Neutrophil (primary cell): Measurements from ENCODE around the gene CEP104.
"Not testable (repeated sequence)": the region's sequence is repeated elsewhere in the genome, so short reads cannot be mapped to it uniquely, and the experiment has no call there.

Experiments
- H3K27ac ChIP-seq: fragments of 200-600 bp; sonication (generic); 2 replicates; pipeline ENCODE4 v1.5.1; 2016; ENCODE audit warnings: mild to moderate bottlenecking, moderate library complexity
- H3K27me3 ChIP-seq: fragments of 200-600 bp; sonication (generic); 2 replicates; pipeline ENCODE4 v1.6.0; 2016; ENCODE audit warnings: mild to moderate bottlenecking
- H3K36me3 ChIP-seq: fragments of 200-600 bp; sonication (generic); 2 replicates; pipeline ENCODE4 v1.5.1; 2017
- H3K4me1 ChIP-seq, 2 experiments: fragments of 200-600 bp in 1 of 2; sonication (generic) in 1 of 2; 1 replicate in 1 of 2; 2 replicates in 1 of 2; pipeline versions ENCODE4 v1.5.1 to v1.6.1; 2013 to 2016; ENCODE audit warnings: low read depth in 1 of 2, low read length in 1 of 2, mild to moderate bottlenecking in 1 of 2, moderate library complexity in 1 of 2; ENCODE audit not compliant: control insufficient read depth in 1 of 2, insufficient read depth in 1 of 2
- H3K4me3 ChIP-seq, 2 experiments: fragments of 200-600 bp in 1 of 2; sonication (generic) in 1 of 2; 1 replicate in 1 of 2; 2 replicates in 1 of 2; pipeline ENCODE4 v1.5.1; 2013 to 2016; ENCODE audit warnings: low read depth in 1 of 2, low read length in 1 of 2, mild to moderate bottlenecking in 1 of 2, moderate library complexity in 1 of 2
- H3K9me3 ChIP-seq: fragments of 200-600 bp; sonication (generic); 2 replicates; pipeline ENCODE4 v1.5.1; 2016
- CTCF ChIP-seq: fragments of 200-600 bp; sonication (generic); IDR thresholded peaks from 2 replicates; pipeline ENCODE4 v1.5.1; 2016; ENCODE audit warnings: antibody characterized with exemption

Gene CEP104

GRCh38 chr1:3803905-3804626 lies 52.9 kb downstream of the CEP104 start:
- TF ChIP-seq CTCF = no peak
- H3K4me1 ChIP-seq = no peaks in the 10 kb centered on the region
- H3K9me3 ChIP-seq = no peaks in the 10 kb centered on the region
- H3K27me3 ChIP-seq = peaks cover 58% of the 10 kb centered on the region
- no peak overlapping the region for H3K27ac ChIP-seq
- H3K36me3 ChIP-seq = no peaks in the 10 kb centered on the region
- no peak overlapping the region for H3K4me3 ChIP-seq

- H3K4me3 ChIP-seq, H3K27ac ChIP-seq, H3K4me1 ChIP-seq, H3K36me3 ChIP-seq, H3K9me3 ChIP-seq: not testable (repeated sequence)
- peaks cover 58% of the 10 kb centered on the region for H3K27me3 ChIP-seq
These were observed 56.2 kb downstream of the CEP104 start for GRCh38 chr1:3800795-3801194.

GRCh38 chr1:3799976-3800685 lies 56.9 kb downstream of the CEP104 start:
- Histone ChIP-seq H3K9me3 (no peaks in the 10 kb centered on the region), H3K36me3 (no peaks in the 10 kb centered on the region), H3K4me3 (no peak overlapping the region), H3K27me3 (peaks cover 55% of the 10 kb centered on the region), H3K4me1 (peaks cover 13 to 16% of the 10 kb centered on the region in 2 experiments), H3K27ac (no peak overlapping the region)
- TF ChIP-seq CTCF = no peak

GRCh38 chr1:3796215-3797061 lies 60.6 kb downstream of the CEP104 start, which contains the start of gene LRRC47:
LRRC47 (minus strand) TSS chr1:3796498; CDS start chr1:3796476, 22 bp downstream.
- Histone ChIP-seq H3K36me3 (no peaks in the 10 kb centered on the region), H3K9me3 (no peaks in the 10 kb centered on the region), H3K4me3 (peak within 1 kb of the TSS; percentile 74 to 85), H3K27ac (peak within 1 kb of the TSS; percentile 71), H3K27me3 (peaks cover 20% of the 10 kb centered on the region), H3K4me1 (peaks cover 29 to 30% of the 10 kb centered on the region in 2 experiments)
- TF ChIP-seq CTCF = peak; percentile 69

GRCh38 chr1:3795453-3796214 lies 61.4 kb downstream of the CEP104 start:
- no peaks in the 10 kb centered on the region for H3K9me3 ChIP-seq
- peak overlapping the region; percentile 71 for H3K27ac ChIP-seq
- H3K4me3 ChIP-seq = peak overlapping the region; percentile 74 to 85
- TF ChIP-seq CTCF = no peak
- H3K27me3 ChIP-seq = peaks cover 12% of the 10 kb centered on the region
- H3K36me3 ChIP-seq = peaks cover 5% of the 10 kb centered on the region
- peaks cover 29 to 30% of the 10 kb centered on the region in 2 experiments for H3K4me1 ChIP-seq
